LoVo (cell line): ENCODE data around the gene PPP1R18.
A peak's percentile ranks its signal among the peaks of the same experiment; 100 is the strongest.
"Not testable (repeated sequence)": the region's sequence is repeated elsewhere in the genome, so short reads cannot be mapped to it uniquely, and the experiment has no call there.

ENCODE experiments used
- DNase-seq: peaks from one replicate; pipeline ENCODE4 v3.0.0-alpha.2; 2016; ENCODE audit warnings: low spot score

The PPP1R18 gene

DNA sequence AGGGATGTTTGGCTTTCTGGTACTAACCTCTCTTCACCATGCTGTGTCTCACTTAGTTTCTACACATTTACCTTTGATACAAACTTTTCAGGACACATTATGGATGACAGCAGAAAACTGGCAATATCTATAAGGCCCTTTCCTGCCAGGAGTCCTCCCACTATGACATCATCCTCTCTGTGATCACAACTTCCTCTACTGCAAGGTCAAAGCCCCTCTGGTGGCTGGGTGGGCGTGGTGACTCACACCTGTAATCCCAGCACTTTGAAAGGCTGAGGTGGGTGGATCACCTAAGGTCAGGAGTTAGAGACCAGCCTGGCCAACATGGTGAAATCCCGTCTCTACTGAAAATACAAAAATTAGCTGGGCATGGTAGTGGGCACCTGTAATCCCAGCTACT is 20.1 kb downstream of the PPP1R18 start:
- DNase-seq = not testable (repeated sequence)

DNA sequence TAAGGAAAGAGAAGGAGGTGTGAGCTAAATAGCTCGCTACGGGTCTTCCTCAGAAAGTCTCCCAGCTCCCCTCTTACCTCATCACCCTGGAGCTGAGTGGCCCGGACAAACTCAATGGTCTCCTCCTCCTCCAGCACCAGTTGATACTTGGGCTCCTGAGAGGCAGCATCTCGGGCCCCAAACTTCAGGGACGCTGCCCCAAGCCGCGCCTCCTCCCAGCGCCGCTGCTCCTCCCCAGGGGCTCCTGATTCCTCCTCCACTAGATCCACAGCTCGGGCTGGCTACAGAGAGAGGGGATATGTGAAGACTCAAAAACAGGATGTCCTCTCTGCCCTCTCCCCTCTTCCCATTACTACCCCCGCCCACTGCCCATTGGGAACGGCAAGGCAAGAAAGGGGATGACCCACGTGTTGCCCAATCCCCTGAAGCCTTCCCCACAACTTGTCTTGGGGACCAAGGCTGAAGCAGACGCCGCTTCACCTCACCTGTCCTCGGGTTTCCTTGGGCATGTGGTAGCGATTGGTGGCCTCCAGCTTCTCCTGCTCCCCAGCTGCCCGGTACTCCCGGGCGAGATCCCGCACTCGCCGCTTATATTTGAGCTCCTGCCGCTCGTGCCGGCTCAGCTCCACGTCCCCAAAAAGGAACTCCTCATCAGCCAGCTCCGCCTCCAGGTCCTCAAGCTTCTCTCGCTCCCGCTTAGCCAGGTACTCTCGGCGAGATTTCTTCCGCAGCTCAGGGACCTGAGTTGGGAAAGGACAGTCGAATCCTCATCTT is 21.3 kb downstream of the PPP1R18 start:
- DNase-seq = no peak

DNA sequence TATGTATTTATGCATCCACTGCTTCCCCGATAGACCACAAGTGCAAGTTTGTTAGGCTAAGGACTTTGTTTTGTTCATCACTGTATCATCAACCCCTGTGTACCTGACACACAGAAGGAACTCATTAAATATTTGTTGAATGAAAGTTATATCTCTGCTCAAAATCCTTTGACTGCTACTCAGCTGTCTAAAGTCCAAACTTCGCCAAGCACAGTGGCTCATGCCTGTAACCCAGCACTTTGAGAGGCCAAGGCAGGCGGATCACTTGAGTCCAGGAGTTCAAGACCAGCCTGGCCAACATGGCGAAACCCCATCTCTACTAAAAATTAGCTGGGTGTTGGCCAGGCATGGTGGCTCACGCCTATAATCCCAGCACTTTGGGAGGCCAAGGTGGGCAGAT is 28.5 kb downstream of the PPP1R18 start:
- not testable (repeated sequence) for DNase-seq

DNA sequence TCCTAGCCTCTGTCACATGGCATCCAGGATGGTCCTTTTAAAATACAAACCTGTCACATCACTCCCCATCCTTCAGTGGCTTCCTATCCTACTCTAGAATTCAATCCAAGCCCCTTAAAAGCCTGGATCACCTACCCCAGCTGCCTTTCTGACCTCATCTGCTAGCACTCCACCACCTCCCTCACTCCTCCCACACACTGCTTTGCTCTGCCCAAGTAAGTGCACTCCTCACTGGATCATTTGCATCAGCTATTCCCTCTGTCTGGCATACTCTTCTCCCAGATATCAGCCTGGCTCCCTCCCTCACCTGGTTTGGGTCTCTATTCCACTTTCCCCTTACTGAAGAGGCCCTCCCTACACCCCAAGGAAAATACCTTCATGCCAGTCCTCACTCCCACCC is 29.0 kb downstream of the PPP1R18 start:
- DNase-seq = no peak

DNA sequence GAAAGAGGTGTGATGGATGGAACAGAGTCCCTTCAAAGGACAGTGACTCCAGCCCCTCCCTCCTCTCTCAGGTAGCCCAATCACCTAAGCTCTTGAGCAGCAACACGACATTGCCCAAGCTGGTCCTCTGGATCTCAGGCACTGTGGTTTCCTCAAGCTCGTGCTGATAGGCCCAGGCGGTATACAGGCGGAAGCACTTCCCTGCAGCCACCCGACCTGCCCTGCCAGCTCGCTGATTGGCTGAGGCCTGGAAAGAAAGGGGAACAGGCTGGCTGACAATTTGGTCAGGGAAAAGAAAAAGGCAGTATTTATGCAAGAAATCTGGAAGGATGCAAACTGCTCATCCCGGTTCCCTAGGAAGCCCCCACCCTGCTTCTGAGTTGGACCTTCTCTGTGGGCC is 29.9 kb downstream of the PPP1R18 start:
- DNase-seq = no peak

DNA sequence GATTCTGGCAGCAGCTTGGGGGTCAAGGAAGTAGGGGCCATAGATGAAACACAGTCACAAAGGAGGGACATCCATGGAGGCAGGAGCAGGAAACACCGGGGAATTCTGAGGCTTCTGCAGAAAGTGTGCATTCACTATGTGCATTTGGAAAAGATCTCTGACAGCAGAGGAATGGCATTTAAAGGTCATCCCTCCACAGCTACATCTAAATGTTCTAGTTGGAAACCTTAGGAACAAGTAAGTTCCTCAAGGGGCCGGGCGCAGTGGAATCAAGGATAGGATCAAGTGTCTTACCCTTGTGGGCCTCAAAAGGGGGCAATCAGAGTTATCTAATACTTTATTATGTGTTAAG is 30.7 kb downstream of the PPP1R18 start:
- no peak for DNase-seq

DNA sequence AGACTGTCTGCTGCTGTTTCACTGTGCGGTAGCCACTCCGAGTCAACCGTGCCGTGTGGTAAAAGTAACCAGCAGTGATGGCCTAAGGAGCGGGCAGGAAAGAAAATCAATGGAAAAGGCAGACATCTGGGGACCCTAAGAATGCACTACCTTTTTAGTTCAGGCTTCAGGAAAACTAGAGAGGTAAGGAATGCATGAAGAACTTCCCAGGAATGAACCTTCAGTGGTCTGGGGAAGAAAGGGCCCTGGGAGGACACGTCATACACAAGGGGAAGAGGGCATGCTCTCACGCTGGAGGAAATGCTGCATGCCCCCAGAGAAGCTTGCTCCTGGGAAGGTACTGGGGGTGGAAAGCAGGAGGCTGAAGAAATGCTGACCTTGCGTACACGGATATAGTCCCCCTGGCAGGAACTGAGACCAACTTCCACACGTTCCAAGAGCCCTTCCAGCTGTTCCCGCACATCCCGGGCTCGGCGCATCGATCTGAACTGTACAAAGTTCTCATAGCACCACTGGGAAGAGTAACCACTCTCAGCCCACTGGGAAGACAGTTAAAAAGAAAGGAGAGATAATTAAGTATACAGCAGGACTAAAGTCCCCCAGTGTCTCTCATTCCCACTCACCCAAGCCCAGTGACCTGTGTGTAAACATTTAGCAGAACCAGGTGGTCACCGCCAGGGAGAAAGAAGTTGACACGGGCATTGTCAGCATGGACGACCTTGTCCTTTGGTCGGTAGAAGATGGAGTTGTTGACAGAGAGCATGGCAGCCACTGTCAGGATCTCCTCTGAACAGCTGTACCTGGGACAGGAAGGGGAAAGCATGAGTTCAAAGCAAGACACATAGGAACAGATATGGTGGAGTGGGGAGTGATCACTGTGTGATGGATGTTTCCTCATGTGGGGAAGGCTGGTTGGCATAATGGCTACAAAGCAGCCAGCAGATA is 31.4 kb downstream of the PPP1R18 start:
- no peak for DNase-seq

DNA sequence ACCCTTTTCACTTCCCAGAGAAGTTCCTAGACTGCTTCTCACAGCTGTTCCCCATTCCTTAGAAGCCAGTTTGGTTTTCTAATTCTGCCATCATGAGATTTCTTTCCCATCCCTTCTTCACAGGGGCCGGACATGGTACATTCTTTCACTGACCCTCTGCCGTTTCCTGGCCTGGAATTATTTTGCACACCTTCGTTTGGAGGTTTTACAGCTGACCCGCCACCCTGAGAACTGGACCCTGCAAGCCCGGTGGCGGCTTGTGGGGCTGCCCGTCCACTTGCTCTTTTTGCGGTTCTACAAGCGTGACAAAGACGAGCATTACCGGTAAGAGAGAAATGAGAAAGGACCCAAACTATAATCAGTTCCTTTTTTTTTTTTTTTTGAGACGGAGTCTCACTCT is 35.3 kb downstream of the PPP1R18 start:
- no peak for DNase-seq

DNA sequence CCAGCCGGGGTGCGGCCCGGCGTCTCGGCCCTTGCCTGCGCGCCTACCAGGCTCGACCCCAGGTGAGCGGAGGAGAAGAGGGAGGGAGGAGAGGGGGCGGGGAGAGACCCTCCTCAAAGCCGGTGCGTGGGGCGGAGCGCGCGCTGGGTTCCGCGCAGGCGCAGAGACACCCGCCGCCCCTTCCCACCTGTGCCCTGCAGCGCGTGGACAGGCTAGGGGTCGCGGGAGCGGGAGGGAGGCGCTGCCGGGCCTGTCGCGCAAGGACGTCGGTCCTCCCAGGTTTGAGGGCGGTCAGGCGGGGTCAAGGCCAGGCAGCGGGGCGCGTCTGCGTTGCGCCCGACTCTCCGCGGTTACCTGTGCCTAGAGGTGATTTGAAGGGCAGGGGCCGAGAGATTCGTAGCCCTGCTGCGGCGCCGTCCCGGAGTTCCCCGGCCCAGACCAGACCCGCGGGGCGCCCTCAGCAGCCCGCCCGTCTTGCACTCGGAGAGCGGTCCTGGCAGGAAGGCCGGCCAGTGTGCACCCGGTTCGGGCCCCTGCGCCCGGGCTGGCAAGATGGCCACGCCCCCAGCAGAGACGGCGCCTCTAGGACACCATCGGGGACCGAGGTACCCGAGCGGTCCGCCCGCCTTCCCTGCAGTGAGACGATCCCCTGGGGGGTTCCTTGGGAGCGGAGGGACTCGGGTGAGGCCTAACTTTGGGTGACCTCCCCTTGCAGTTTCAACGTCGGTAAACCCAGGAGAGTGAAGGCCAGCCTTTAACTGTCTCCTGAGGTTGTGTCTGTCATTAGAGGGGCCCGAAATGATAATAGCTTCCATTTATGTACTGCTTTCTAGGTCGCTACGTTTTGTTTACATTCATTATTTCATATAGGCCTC is 39.0 kb downstream of the PPP1R18 start:
- DNase-seq = peak; percentile 69

DNA sequence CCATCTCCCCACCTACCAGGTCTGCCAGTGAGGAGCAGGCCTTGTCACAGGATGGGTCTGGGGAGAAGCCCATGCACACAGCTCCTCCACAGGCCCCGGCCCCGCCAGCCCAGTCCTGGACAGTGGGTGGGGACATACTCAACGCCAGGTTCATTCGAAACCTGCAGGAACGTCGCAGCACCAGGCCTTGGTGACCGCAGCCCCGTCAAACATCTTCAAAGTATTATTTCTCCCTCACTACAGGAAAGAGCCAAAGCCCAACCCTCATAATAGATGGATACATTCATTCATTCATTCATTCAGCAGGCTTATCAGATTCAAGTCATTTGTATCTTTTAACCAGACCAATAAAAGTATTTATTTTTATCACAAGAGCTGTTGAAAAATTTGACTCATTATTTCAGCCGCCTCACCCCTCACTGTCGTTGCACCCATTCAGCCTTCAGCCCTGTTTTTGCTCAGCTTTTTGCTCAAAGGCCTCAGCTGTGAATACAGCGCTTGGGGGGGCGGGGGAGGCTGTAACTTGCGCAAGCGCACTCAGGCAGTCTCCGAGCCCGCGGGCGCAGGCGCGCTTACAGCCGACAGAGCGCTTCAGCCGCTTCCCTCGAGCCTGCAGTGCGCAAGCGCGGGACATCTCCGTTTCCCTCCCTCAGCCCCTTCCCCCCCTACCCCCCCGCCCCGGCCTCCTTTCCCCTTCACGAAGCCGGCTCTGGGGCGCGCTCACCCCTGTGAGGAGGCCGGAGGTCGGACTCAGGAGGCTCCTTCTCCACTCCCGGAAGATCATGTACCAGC is 39.8 kb downstream of the PPP1R18 start, which contains the start of gene C6orf136:
TSS of gene C6orf136 (plus strand) at position 684 of the 792 bp plus-strand sequence. CDS start at position 783, 99 bp downstream.
- peak; percentile 93 for DNase-seq

DNA sequence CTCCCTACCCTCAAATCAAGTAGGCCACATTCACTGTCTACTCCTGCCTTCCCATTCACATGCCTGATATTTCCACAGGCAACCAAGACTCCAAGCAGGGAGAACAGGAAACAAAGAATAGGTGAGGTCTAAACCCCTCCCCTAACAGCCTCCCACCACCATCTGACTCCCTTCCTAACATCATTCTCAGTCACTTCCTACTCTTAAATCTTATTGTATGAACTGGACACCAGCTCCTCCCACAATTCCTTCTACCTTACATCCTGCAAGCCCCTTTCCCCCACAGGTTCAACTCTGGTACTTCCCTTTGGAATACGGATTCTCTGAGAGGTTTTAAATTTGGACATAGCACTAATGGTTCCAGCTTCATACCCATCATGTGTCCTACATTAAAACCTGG is 40.5 kb downstream of the PPP1R18 start:
- no peak for DNase-seq

DNA sequence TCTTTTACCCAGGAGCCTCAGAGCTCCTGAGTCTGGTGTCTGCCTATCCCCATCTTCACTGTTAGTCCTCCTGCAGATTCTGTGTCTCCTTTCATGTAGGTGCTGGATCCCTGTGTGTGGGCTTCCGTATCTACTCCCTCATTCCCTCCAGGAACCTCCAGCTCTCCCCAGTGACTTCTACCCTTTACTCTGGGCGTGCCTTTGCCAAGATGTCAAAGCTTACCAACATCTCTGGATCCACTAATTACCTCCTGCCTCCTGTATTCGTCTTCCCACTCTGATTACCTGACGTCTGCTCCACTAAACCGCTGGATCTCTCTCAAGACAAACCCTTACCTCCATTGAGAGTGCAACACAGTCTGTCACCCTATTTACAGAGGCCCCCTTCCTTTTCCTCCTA is 41.7 kb downstream of the PPP1R18 start:
- no peak for DNase-seq

DNA sequence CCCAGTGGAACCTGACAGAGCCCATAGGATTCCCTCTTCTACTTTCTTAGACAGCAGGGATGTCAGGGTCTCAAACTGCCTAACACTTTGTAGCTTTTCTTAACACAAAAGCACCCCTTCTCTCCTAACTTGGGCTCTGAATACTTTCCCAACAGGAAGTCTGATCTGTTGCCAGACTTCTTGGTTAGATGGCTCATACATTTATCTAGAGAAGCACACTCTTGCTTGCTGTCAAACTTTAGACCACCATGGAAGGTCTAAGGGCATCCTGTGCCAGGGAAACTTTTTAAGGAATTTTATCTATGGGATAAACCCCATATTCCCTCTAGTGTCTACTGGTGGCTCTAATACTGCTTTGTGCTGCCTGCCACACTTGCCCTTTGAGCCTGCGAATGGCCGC is 42.8 kb downstream of the PPP1R18 start:
- DNase-seq = no peak

DNA sequence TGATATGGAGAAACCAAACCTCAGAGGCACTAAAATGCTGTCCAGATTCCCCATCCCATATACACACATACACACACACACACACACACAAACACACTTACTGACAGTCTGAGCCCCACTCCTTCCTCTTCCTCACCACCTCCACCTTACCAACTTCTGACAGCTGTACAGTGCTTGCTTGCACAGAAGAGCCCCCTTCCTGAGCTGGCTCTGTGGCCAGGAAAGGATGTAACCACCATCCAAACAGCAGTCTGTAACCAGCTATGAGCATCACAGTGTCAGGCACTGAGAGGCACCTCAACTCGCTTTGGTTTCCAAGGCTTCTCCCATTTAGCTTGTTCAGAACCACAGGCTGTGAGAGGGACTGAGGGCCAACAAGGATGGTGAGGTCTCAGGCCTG is 45.4 kb downstream of the PPP1R18 start:
- no peak for DNase-seq

DNA sequence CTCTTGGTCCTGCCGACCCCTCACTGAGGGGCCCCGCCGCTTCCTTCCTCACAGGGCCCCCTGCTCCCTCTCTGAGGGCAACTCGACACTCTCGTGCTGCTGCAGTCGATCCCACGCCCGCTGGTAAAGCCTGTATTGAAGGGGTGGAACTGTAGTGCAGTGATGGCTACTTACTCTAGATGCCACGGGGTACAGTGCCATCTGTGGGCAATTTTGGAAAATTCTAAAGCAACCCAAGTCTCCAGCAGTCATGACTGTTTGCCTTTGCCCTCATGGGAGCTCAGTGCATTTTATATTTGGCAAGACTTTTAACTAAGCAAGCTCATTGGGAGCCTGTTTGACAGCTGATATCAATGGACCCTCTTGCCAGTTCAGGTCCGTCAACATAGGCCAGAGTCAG is 46.0 kb downstream of the PPP1R18 start:
- DNase-seq = no peak

DNA sequence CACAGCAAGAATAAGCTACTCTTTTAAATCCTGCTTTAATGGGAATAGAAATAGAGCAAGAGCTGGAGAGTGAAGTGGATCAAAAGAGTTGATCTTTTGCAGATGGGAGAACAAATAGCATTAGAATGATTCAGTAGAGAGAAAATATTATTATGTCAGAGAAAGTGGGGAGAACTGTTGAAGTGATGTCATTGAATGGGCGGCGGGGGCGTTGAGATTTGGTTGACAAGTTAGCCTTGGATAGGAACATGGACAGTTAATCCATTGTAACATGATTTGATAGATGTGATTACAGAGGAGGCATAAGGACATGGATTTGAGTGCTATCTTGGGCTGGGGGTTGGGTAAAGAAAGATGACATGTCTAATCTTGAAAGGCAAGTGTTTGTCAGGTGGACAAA is 50.6 kb downstream of the PPP1R18 start:
- DNase-seq = no peak

DNA sequence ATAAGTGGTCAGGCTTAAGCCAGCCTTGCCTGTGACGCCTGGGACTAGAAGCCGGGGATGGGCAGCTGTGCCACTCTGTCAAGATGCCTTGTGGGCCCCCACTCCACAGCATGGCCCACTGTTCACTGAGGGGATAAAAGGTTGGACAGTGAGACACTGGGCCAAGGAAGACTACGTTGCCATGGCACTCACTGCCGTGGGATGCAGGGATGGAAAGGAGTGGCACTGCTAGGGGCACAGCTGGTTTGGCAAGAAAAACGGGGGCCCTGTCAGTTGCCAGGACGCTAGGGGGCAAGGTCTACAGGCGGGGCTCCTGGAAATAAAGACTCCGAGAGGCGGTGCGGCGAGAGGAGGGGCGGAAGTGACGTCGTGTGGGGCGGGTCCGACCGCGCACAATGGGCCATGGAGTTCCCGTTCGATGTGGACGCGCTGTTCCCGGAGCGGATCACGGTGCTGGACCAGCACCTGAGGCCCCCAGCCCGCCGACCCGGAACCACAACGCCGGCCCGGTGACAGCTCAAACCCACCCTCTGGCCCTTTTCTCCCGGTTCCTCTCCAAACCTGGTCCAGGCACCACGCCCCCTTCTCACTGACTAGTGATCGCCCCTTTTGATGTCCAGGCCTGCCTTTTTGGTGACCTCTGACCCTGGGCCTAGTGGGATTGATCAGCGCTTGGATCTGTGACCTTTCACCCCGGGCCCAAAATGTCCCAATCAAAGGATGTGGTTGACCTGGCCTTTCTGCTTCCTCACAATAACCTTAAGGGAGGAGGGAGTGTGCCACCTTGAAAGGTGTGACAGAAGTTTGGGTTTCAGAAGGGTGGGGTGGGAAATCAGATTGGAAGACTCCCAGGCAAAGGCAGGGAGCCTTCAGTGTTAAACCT is 59.7 kb downstream of the PPP1R18 start, which contains the start of gene ATAT1:
TSS of gene ATAT1 (plus strand) at position 391 of the 883 bp plus-strand sequence.
- DNase-seq = peak; percentile 87
